Stimulated activated CD4-positive, alpha-beta T cell treated with anti-CD3 and anti-CD28 coated beads, Interleukin-1b, Interleukin-23, amount 100 ng/mL, for 48 hours (primary cell): ENCODE measurements around the gene PAIP2.

Source experiments
- DNase-seq: peaks from one replicate; pipeline ENCODE4 v3.0.0-alpha.2; 2020

Gene PAIP2

DNA sequence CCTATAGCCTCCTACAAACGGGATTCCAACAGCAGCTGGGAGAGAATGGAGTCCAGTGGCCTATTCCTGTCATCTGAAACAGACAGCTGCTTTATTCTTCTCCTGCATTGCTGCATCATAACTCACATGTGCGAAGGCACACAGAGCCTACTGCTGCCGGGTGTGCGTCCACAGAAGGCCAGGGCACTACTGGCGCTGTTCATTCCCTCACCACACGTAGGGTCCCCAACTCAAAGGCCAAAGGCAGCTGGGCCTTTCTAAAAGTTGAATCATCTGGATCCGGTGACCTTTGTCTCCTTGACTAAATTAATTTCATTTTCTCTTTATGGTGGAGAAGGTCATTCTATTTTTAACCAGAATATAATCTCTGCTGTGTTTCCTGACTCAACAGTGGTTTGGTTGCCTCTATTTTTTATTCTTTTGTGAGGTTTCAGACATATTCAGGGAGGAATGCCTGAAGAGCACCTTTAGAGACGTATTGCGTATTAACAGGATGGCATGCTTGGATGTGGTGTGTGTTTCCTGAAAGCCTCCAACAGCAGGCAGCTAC lies 73.0 kb downstream of the PAIP2 start:
- DNase-seq = no peak

DNA sequence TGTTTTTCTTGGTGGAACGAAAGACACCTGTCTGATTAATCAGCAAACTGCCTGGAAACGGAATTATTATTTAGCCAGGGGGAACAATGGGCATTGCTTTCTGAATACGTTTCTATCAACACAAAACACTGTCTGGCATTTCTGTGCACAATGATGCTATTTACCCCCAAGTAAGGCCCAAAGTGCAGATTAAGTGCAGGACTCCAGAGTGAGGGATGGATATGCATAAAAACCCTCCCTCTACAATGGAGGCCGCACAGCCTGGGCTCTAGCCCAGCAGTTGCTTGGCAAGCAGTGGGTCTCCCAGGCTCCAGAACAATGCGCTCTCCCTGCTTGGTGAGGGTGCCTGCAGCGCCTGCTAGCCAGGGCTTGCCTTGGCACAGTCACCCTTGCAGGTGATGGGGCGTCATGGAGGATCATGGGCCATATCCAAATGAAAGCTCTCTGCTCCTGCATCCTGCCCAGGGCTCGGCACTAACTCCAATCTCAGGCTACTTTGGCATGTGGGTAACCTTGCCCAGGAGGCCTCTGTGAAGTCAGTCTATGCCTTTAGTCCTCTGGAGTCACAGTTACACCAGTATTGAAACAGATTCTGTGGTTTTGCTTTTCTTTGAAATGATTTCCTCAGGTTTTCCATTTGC lies 73.7 kb downstream of the PAIP2 start:
- DNase-seq = peak; percentile 66

DNA sequence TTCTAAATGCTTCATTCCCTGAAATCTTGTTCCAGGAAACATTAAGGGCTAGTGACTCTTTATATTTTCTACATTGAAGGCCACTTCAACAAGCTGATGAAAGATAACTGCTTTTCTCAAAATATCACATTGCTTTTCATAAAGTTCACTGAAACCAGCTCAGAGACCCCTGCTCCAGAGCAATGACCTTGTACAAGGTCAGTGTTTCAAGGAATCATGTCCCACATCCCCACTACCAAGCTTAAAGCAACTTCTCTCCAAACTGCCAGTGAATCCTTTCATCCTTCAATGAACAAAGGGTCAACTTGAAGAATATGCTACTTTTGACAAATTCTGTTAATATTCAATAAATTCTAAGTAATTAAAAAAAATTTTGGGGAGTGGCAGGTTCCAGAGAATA lies 74.2 kb downstream of the PAIP2 start:
- no peak for DNase-seq

DNA sequence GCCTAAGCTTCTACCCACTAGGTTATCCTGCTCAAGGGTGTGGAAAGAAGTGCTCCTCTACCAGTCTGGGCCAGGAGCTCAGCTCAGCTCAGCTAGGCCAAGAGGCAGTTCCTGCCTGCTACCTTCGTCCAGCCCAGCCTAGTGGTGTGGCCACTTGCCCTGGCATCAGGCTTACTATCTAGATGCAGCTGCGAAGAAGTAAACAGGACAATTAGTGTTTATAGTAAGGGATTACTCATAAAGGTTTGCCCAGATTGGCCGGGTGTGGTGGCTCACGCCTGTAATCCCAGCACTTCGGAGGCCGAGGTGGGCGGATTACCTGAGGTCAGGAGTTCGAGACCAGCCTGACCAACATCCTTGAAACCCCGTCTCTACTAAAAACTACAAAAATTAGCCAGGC lies 75.0 kb downstream of the PAIP2 start:
- DNase-seq = no peak

- DNase-seq = no peak
Observed at GRCh38 chr5:139417214-139417613, 75.6 kb downstream of the PAIP2 start.

DNA sequence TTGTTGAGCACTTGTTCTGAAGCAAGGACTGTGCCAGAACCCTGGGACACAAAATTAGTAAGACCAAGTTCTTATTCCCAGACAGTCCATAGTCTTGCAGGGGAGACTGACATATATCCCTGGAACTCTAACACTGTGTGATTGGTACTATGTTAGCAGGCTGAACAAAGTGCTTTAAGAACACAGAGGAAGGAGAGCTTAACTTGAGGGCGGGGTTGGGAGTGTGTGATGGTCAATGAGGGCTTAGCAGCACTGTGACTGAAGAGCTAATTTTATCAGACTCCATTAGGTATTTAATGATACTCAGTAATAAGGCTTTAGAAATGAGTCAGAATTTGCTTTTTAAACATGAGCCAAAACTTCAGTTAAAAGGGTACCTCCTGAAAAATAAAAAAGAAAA lies 77.1 kb downstream of the PAIP2 start:
- DNase-seq = no peak
